DMS153 (cell line): ENCODE results near the gene GDAP1L1.
"Not testable (repeated sequence)": the region's sequence is repeated elsewhere in the genome, so short reads cannot be mapped to it uniquely, and the experiment has no call there.

Experiments used
- DNase-seq: peaks from one replicate; lab custom pipeline; 2025; lab: John Stamatoyannopoulos, UW

The GDAP1L1 gene

GRCh38 chr20:44255942-44256341 lies 8.8 kb downstream of the GDAP1L1 start:
- no peak for DNase-seq

- DNase-seq: no peak
Measured at GRCh38 chr20:44256961-44257360, 9.9 kb downstream of the GDAP1L1 start.

GRCh38 chr20:44258226-44258890 lies 11.2 kb downstream of the GDAP1L1 start:
- no peak for DNase-seq

- no peak for DNase-seq
Measured at GRCh38 chr20:44264287-44264686, 17.2 kb downstream of the GDAP1L1 start.

- no peak for DNase-seq
Measured at GRCh38 chr20:44268802-44269201, 21.7 kb downstream of the GDAP1L1 start.

- DNase-seq: peak; percentile 27
Measured at GRCh38 chr20:44271915-44272663, 25.0 kb downstream of the GDAP1L1 start.

- DNase-seq: no peak
Measured at GRCh38 chr20:44273231-44274215, 26.4 kb downstream of the GDAP1L1 start.

GRCh38 chr20:44274303-44275017 lies 27.4 kb downstream of the GDAP1L1 start:
- no peak for DNase-seq

- no peak for DNase-seq
Measured at GRCh38 chr20:44279228-44279627, 32.1 kb downstream of the GDAP1L1 start.

GRCh38 chr20:44280387-44280786 lies 33.3 kb downstream of the GDAP1L1 start:
- no peak for DNase-seq

GRCh38 chr20:44282192-44282591 lies 35.1 kb downstream of the GDAP1L1 start:
- no peak for DNase-seq

- DNase-seq: no peak
Measured at GRCh38 chr20:44284032-44284431, 36.9 kb downstream of the GDAP1L1 start.

- no peak for DNase-seq
Measured at GRCh38 chr20:44287272-44288097, 40.4 kb downstream of the GDAP1L1 start.

- no peak for DNase-seq
Measured at GRCh38 chr20:44288252-44288651, 41.1 kb downstream of the GDAP1L1 start.

GRCh38 chr20:44291754-44292153 lies 44.6 kb downstream of the GDAP1L1 start:
- no peak for DNase-seq

GRCh38 chr20:44296011-44296410 lies 48.9 kb downstream of the GDAP1L1 start:
- peak; percentile 76 for DNase-seq

GRCh38 chr20:44297721-44298120 lies 50.6 kb downstream of the GDAP1L1 start:
- no peak for DNase-seq

GRCh38 chr20:44299011-44299535 lies 52.0 kb downstream of the GDAP1L1 start:
- DNase-seq: not testable (repeated sequence)

- DNase-seq: no peak
Measured at GRCh38 chr20:44301285-44301684, 54.2 kb downstream of the GDAP1L1 start.

GRCh38 chr20:44302026-44302669 lies 55.0 kb downstream of the GDAP1L1 start:
- peak; percentile 51 for DNase-seq
